IPS-NIHi7 (cell line): ENCODE data around the gene ALAD.

Source experiments
- DNase-seq: peaks from one replicate; pipeline ENCODE4 v3.0.0; 2012; ENCODE audit warnings: mixed read lengths; ENCODE audit errors: extremely low spot score

Gene ALAD

GRCh38 chr9:113349066-113349444 is 52.0 kb downstream of the ALAD start:
- DNase-seq, result no peak

GRCh38 chr9:113348437-113348836 is 52.6 kb downstream of the ALAD start:
- DNase-seq, result no peak

GRCh38 chr9:113345671-113346070 is 55.4 kb downstream of the ALAD start:
- DNase-seq, result no peak

GRCh38 chr9:113345190-113345589 is 55.9 kb downstream of the ALAD start:
- DNase-seq, result no peak

- DNase-seq, result no peak
These were observed 57.3 kb downstream of the ALAD start for GRCh38 chr9:113343732-113344231.

- no peak for DNase-seq
These were observed 59.2 kb downstream of the ALAD start for GRCh38 chr9:113341712-113342410.

- peak; percentile 94 for DNase-seq
These were observed 60.9 kb downstream of the ALAD start, which contains the start of gene WDR31 for GRCh38 chr9:113340011-113340699. Gene WDR31 (minus strand): TSS chr9:113340275. CDS start chr9:113332022, 8,253 bp downstream.

- no peak for DNase-seq
These were observed 63.4 kb downstream of the ALAD start for GRCh38 chr9:113337714-113338113.
